Measurements from ENCODE around the gene PCNX2.

- TF ChIP-seq CTCF (IDR thresholded peaks at IDR 0.05) (no peak), POLR2A (IDR thresholded peaks at IDR 0.05) (no peak), EP300 (IDR thresholded peaks at IDR 0.05) (no peak)
Observed at GRCh38 chr1:233338102-233338501, 42.6 kb upstream of the PCNX2 start.
